GM21390 (cell line): ENCODE measurements around the gene METTL26.
A peak's percentile ranks its signal among the peaks of the same experiment; 100 is the strongest.

Experiments used
- ATAC-seq: cut with Tn5 transposase; IDR thresholded peaks from one replicate; pipeline ENCODE4 v1.9.1; 2021; ENCODE audit not compliant: unreplicated experiment

The METTL26 gene

DNA sequence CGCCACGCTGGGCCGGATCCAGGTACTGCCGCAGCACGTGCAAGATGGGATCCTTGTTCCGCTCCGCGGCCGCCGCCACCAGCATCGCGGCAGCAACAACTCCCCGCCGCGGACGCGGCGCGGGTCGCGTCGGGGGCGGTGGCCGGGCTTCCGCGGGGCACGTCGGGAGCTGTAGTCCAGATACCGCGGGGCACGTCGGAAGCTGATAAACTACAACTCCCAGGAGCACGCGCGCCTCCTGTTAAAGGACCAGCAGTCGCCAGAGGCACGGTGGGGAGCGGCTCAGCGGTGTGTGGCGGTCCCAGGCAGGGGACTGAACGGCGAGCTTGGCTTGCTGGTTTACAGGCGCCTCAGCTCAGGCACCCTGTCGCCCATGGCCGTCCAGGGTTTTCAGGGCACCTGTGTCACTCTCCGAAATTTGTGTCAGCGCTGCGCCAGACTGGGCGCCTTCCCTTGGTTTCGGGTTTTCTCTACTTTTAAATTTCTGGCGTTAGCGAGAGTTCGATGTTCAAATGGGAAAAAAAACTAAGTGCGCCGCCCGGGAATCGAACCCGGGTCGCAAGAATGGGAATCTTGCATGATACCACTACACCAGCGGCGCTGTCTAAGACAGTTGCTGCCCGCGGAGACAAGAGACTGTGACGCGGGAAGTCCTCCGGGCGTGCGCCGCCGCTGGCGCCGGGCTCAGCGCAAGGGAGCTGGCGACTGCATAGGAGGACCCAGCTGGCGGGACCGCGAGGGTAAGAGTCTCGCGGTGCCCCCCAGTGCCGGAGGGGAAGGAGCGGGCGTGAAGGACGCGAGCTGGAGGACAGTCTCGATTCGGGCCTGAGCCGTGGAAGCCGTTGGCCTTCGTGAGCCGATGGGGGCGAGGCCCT is at the start of gene METTL26:
Gene METTL26, minus strand, starts transcription at position 100 of the 875 bp plus-strand sequence. Its CDS starts 15 bp downstream, at position 85.
- peak; percentile 59 for ATAC-seq

- ATAC-seq = no peak
These were observed 49.0 kb upstream of the METTL26 start for GRCh38 chr16:684961-685696.

DNA sequence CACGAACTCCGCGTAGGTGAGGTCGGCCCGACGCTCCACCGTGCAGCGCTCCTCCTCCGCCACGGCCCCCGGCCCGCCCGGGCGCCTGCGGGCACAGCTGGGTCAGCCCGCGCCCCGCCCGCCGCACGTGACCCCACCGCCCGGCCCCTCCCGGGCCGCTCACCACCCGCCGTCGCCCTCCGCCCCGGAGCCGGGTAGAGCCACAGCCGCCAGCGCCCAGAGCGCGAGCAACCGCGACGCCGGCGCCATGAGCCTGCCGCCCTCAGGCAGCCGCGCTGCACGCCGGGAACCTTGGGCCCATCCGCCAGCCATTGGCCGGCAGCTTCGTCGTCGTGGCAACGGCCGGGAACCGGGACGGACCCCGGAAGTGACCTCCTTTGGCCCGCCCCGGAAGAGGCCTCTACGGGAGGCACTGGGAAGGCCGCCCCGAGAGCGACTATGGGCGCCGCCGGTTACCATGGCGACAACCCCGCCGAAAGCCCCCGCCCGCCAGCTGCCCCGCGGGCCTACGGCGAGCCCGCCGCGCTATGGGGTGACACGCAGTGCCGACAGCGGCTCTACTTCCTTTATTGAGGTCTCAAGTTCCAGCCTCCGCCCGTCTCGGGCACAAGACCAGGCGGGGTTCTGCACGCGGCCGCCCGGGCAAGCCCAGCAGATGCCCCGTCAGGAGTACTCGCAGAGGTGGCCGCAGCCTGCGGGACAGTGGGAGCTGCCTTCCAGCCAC is 48.1 kb upstream of the METTL26 start, which contains the start of gene JMJD8:
Gene JMJD8, minus strand, starts transcription at position 264 of the 724 bp plus-strand sequence. Its CDS starts 15 bp downstream, at position 249.
- peak; percentile 72 for ATAC-seq

DNA sequence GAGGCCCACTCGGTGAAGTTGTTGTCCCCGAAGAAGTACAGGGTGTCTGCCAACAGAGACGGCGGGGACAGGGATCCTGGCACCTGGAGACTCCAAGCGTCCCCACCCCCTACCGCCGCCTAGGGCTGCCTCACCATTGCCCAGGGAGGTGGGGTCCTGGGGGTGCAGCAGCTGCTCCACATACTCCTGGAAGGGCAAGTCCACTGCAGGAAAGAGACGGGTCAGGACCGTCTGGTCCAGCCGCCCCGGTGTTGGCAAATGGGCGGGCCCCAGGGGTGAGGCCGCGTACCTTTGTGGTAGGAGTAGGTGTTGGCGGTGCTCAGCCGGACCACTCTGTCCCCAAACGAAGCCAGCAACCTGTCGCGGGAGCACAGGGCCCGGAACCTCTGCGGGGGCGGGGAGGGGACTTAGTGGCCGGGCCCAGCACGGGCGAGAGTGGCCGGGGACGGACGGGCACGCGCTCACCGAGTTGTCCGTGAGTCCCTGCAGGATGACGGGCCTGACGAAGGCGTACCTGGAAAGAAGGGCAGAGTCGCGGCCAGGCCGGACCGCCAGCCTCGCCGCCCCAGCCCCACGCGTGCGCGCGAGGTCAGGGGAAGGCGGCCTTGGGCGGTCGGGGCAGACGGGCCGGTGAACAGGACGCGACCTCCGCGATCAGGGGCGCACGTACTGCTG is 47.4 kb upstream of the METTL26 start:
- no peak for ATAC-seq

- no peak for ATAC-seq
These were observed 46.6 kb upstream of the METTL26 start for GRCh38 chr16:682493-683395.

DNA sequence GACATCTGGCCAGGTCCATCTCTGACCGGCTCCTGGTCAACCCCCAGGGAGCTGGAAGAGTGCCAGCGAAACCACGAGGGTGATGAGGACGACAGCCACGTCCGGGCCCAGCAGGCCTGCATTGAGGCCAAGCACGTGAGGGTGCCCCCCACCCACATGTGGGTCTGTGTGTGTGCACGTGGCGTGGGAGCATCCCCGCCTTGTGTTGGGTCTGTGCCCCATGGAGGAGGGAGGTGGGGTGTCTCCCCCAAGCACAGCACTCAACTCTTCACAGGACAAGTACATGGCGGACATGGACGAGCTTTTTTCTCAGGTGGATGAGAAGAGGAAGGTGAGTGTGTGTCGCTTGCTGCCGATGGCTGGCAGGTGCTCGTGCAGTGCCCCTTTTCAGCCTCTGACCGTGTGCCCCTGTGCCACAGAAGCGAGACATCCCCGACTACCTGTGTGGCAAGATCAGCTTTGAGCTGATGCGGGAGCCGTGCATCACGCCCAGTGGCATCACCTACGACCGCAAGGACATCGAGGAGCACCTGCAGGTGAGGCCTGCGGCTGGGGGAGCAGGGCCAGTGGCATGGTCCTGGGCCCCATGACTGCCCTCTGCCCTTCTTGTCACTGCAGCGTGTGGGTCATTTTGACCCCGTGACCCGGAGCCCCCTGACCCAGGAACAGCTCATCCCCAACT is 45.8 kb upstream of the METTL26 start:
- ATAC-seq = no peak

DNA sequence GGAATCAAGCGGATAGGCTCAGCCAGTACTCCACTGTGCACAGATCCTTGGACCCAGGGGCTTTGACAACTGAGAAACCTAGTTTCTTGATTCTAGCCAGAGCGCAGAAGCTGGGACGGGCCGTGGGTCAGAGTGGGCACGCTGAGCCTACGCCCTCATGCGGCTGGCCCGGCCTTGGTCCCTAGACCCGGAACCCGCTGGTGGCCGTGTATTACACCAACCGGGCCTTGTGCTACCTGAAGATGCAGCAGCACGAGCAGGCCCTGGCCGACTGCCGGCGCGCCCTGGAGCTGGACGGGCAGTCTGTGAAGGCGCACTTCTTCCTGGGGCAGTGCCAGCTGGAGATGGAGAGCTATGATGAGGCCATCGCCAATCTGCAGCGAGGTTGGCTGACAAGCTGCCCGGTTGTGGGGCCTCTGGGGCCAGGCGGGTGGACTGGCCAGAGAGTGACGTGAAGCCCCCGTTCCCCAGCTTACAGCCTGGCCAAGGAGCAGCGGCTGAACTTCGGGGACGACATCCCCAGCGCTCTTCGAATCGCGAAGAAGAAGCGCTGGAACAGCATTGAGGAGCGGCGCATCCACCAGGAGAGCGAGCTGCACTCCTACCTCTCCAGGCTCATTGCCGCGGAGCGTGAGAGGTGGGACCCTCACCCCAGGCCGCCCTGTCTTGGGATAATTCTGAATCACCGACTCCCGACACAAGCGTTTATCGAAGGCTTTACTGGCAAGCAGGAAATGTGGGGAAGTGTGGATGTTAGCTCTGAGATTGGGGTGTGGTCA is 45.1 kb upstream of the METTL26 start:
- no peak for ATAC-seq

GRCh38 chr16:680625-680945 is 44.5 kb upstream of the METTL26 start:
- ATAC-seq = no peak

DNA sequence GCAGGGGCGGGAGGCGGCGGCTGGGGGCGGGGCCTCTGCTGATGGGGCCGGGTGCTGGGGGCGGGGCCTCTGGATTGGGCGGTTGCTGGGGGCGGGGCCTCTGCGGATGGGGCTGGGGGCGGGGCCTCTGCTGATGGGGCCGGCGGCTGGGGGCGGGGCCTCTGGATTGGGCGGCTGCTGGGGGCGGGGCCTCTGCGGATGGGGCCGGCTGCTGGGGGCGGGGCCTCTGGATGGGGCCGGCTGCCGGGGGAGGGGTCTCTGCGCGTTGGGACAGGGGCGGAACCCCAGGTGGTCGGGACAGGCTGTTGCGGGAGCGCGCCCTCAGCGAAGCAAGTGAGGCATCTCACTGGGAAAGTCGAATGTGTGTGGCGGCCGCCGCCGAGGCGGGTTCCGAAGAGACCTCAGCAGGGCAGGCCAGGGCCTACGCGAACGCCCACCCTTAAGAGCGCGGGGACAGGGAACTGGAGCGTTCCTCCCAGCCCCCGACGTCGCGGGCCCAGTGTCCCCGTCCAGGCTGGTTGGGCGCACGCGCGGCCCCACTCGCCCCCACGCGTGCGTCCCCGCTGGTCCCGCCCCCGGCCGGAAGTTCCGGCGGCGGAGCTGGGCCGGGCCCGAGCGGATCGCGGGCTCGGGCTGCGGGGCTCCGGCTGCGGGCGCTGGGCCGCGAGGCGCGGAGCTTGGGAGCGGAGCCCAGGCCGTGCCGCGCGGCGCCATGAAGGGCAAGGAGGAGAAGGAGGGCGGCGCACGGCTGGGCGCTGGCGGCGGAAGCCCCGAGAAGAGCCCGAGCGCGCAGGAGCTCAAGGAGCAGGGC is 43.9 kb upstream of the METTL26 start, which contains the start of gene STUB1:
Gene STUB1, plus strand, starts transcription at position 597 of the 811 bp plus-strand sequence. Its CDS starts 116 bp downstream, at position 713.
- ATAC-seq = peak; percentile 37

GRCh38 chr16:678858-679813 is 43.0 kb upstream of the METTL26 start:
- no peak for ATAC-seq

- ATAC-seq = no peak
These were observed 42.2 kb upstream of the METTL26 start for GRCh38 chr16:678209-678857.

DNA sequence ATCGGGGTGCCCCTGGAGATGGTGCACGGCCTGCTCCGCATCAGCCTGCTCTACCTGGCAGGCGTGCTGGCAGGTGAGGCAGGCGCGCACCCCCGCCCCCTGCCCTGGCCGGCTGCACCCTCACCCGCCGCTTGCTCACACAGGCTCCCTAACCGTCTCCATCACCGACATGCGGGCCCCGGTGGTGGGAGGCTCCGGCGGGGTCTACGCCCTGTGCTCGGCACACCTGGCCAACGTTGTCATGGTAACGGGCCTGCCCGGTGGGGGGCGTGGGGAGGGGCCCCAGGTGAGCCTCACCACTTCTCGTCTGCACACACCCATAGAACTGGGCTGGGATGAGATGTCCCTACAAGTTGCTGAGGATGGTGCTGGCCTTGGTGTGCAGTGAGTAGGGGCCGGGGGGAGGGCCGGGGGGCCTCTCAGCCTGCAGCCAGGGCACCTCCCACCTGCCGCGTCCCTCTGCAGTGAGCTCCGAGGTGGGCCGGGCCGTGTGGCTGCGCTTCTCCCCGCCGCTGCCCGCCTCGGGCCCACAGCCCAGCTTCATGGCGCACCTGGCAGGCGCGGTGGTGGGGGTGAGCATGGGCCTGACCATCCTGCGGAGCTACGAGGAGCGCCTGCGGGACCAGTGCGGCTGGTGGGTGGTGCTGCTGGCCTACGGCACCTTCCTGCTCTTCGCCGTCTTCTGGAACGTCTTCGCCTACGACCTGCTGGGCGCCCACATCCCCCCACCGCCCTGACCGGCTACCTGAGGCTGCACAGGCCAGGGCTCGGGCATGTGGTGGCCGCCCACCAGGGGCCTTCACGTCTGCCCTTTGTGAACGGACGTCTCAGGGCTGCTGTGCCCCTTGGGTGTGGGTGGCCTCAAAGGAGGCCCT is 41.4 kb upstream of the METTL26 start:
- ATAC-seq = no peak

- ATAC-seq = no peak
These were observed 40.8 kb upstream of the METTL26 start for GRCh38 chr16:676913-677312.

- no peak for ATAC-seq
These were observed 40.4 kb upstream of the METTL26 start for GRCh38 chr16:676565-676902.
